Activated T-helper 17 cell treated with anti-CD3 and anti-CD28 coated beads, Interleukin-2, amount 50 U/mL, for 72 hours (primary cell): Measurements from ENCODE around the gene COMTD1. TPM values are rescaled to one million over a fixed set of nuclear protein-coding genes. Genes with fewer than 3 reads are reported as not detected.

Experiments
- ATAC-seq: fragments of 150-1000 bp; cut with Tn5 transposase; replicated peaks from 2 replicates; pipeline ENCODE4 v1.10.0; 2021; ENCODE audit warnings: mild to moderate bottlenecking, moderate library complexity
- H3K27ac Mint-ChIP-seq: one replicate; pipeline ENCODE4 v1.8.0; 2022; ENCODE audit warnings: mixed read lengths
- H3K27me3 Mint-ChIP-seq: one replicate; pipeline ENCODE4 v1.8.0; 2022; ENCODE audit warnings: mixed read lengths
- H3K36me3 Mint-ChIP-seq: one replicate; pipeline ENCODE4 v1.8.0; 2022; ENCODE audit warnings: low read depth, mild to moderate bottlenecking, mixed read lengths
- H3K4me1 Mint-ChIP-seq: one replicate; pipeline ENCODE4 v1.8.0; 2022; ENCODE audit warnings: mixed read lengths
- H3K4me3 Mint-ChIP-seq: one replicate; pipeline ENCODE4 v1.8.0; 2022; ENCODE audit warnings: mild to moderate bottlenecking, mixed read lengths
- H3K9me3 Mint-ChIP-seq: one replicate; pipeline ENCODE4 v1.8.0; 2022; ENCODE audit warnings: mixed read lengths
- total RNA-seq, 2 donors: library from RNA; stranded (reverse); gene quantifications; one replicate each; pipeline ENCODE4 v1.2.3, GENCODE V29; 2022

COMTD1 gene
- total RNA-seq, 2 donors from 2014 or later, result 29.4 to 50.9 TPM

DNA sequence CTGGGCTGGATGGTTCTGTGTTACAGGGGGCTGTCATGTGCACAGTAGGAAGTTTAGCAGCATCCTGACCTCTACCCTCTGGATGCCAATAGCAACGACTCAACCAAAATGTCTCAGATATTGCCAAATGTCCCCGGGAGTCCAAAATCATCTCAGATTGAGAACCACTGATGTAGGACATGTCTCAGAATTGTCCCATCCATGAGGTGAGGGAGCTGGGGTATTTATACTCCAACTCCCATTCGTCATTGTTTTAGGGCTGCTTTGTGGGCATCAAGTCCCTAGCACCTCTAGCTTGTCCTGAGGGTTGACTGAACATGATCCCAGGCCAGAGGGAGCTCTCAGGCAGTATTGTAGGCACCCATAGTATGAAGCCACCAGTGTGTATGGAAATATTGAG is 25.2 kb upstream of the COMTD1 start:
- no peak overlapping the region for H3K4me3 Mint-ChIP-seq
- ATAC-seq, result no peak
- no peaks in the 10 kb centered on the region for H3K27me3 Mint-ChIP-seq
- H3K4me1 Mint-ChIP-seq, result no peaks in the 10 kb centered on the region
- no peaks in the 10 kb centered on the region for H3K36me3 Mint-ChIP-seq
- no peaks in the 10 kb centered on the region for H3K9me3 Mint-ChIP-seq
- H3K27ac Mint-ChIP-seq, result no peak overlapping the region

DNA sequence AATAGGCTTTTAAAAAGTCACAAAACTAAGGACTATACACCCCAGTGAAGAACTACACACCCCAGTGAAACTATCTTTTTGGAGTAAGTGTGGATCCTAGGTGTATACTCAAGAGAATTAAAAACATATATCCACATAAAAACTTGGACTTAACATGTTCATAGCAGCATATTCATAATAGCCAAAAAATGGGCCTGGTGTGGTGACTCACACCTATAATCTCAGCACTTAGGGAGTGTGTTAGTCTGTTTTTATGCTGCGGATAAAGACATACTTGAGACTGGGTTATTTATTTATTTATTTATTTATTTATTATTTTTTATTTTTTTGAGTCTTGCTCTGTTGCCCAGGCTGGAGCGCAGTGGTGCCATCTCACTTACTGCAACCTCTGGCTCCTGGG is 19.0 kb upstream of the COMTD1 start:
- peaks cover 13% of the 10 kb centered on the region for H3K9me3 Mint-ChIP-seq
- no peaks in the 10 kb centered on the region for H3K27me3 Mint-ChIP-seq
- H3K36me3 Mint-ChIP-seq, result no peaks in the 10 kb centered on the region
- no peak overlapping the region for H3K27ac Mint-ChIP-seq
- no peak for ATAC-seq
- H3K4me1 Mint-ChIP-seq, result no peaks in the 10 kb centered on the region
- no peak overlapping the region for H3K4me3 Mint-ChIP-seq

DNA sequence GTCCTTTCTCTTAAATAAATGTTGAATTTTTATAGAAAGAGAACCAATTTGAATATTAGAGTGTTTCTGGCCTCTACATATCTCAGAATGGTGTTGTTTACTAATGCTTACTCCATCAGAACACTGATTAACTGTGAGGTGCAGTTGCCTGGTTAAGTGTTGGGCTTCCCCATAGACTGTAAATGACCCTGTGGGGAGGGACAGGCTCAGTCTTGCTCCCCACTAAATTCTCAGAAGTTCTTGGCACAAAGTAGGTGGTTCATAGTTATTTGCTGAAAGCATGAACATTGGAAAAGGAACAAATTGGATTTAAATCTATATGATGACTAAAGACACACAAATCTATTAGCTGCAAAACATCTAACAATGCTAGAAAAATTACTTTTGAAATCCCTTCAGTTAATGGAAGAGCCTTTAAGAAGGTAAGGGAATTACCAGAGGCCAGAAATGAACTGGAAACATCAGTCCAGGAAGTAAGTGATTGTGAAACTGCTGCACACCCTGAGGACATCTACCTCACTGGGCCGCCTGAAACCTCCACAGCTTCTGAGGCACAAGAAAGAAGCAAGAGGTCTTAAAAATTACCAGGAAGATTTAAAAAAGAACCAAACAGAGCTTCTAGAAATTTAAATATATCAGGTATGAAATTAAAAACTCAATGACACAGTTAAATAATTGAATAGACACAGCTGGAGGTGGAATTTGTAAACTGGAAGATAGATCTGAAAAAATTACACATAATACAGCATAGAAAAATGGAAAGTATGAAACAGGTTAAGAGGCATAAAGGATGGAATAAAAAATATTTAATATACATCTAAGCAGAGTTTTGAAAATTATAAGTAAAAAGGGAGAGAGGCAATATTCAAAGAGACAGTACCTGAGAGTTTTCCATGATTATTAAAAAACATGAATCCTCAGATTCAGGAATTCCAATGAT is 17.8 kb upstream of the COMTD1 start:
- Mint-ChIP-seq H3K9me3 (peaks cover 13% of the 10 kb centered on the region), H3K36me3 (no peaks in the 10 kb centered on the region), H3K27me3 (no peaks in the 10 kb centered on the region), H3K4me3 (no peak overlapping the region), H3K27ac (no peak overlapping the region), H3K4me1 (no peaks in the 10 kb centered on the region)
- no peak for ATAC-seq

DNA sequence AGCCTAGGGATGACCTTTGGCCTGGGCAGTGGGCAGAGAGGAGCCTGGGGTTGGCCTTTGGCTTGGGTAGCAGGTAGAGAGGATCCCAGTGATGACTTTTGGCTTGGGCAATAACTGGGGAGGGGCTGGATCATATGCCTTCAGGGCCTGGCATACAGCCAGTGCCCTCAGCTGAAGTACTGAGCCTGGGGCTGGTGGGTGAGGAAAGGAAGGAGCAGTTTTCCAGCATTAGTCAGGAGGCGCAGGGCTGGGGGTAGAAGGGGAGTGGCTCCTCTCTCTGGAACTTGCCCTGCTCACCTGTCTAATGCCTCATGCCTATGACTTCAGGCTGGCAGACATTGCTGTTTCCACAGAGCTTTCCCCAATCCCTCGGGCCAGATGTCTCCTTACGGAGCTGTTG is 15.2 kb upstream of the COMTD1 start:
- Mint-ChIP-seq H3K36me3 (no peaks in the 10 kb centered on the region), H3K4me1 (no peaks in the 10 kb centered on the region), H3K9me3 (peaks cover 13% of the 10 kb centered on the region), H3K27ac (no peak overlapping the region), H3K27me3 (no peaks in the 10 kb centered on the region), H3K4me3 (no peak overlapping the region)
- ATAC-seq, result no peak

DNA sequence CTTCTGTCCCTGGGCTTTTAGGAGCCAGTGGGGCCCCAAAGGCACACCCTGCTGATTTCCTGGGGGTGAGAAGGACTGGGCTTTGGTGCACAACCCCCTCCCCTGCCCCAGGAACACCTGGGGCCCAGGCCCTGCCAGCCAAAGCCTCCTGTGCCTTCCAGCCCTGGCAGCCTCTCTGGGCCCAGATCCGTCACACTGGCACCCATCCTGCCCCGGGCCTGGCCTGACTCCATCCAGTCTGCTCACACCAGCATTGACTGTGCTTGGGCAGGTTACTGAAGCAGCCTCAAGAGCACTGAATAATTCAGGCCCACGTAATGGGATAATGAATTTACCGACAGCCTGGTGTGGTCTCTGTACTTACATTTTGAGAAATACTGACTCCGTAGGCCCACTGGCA is 12.0 kb upstream of the COMTD1 start:
- H3K27me3 Mint-ChIP-seq, result no peaks in the 10 kb centered on the region
- H3K27ac Mint-ChIP-seq, result no peak overlapping the region
- no peak for ATAC-seq
- peaks cover 3% of the 10 kb centered on the region for H3K9me3 Mint-ChIP-seq
- no peaks in the 10 kb centered on the region for H3K36me3 Mint-ChIP-seq
- H3K4me3 Mint-ChIP-seq, result no peak overlapping the region
- no peaks in the 10 kb centered on the region for H3K4me1 Mint-ChIP-seq

DNA sequence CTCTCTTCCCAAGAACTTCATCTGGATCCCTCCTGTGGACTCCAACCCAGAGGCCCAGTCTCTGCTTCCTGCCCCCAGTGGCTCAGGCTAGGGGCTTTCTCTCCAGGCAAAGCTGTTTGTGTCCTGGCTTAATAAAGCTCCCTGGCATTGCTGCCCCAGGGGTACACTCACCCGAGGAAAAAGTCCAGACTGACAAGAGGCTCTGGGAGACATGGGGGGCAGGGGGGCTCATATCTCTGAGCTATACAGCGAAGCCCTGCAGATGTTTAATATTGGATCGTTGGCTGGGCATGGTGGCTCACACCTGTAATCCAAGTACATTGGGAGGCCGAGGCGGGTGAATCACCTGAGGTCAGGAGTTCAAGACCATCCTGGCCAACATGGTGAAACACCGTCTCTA is 10.7 kb upstream of the COMTD1 start:
- H3K27ac Mint-ChIP-seq, result no peak overlapping the region
- ATAC-seq, result no peak
- no peaks in the 10 kb centered on the region for H3K9me3 Mint-ChIP-seq
- no peaks in the 10 kb centered on the region for H3K27me3 Mint-ChIP-seq
- H3K4me3 Mint-ChIP-seq, result no peak overlapping the region
- no peaks in the 10 kb centered on the region for H3K4me1 Mint-ChIP-seq
- no peaks in the 10 kb centered on the region for H3K36me3 Mint-ChIP-seq

DNA sequence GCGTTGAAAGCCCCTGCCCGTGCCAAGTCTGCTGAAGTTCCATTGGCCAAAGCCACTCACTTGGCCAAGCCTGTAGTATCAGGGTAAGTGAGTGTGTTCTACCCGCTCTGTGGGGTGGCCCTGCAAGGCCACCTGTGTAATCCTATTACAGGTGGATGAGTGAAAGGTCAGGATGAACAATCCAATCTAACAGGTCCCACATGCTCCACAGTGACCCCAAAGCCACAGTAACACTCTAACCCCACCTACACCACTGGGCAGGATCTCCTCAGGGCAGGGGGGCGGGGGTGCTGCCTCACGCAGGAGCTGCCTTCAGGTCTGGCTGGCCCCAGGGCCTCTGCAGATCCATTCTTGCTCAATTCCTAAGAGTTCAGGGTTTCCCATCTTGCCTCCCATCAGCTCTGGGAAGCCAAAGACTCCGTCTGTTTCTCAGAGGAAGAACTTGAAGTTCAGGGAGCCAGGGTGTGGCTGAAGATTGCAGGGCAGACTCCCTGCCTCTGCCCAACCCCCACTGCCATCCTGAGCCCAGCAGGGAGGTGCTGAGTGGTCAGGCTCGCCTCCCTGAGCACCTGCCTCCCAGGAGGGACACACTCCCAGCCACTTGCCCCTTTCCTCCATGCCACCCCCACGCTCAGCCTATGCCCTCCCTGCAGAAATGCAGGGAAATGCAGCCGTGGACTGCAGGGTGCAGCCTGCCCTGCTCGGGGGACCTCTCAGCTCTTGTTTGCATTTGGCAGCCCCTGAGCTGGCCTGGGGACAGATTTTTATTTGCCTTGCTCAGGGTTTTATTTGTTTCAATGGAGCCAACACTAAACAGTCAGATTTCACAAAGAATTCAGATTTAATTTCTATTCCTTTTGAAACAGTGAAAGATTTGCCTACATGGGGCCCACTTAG is 9.8 kb upstream of the COMTD1 start:
- no peaks in the 10 kb centered on the region for H3K36me3 Mint-ChIP-seq
- no peaks in the 10 kb centered on the region for H3K4me1 Mint-ChIP-seq
- no peak for ATAC-seq
- no peaks in the 10 kb centered on the region for H3K27me3 Mint-ChIP-seq
- H3K27ac Mint-ChIP-seq, result no peak overlapping the region
- H3K9me3 Mint-ChIP-seq, result no peaks in the 10 kb centered on the region
- H3K4me3 Mint-ChIP-seq, result no peak overlapping the region

DNA sequence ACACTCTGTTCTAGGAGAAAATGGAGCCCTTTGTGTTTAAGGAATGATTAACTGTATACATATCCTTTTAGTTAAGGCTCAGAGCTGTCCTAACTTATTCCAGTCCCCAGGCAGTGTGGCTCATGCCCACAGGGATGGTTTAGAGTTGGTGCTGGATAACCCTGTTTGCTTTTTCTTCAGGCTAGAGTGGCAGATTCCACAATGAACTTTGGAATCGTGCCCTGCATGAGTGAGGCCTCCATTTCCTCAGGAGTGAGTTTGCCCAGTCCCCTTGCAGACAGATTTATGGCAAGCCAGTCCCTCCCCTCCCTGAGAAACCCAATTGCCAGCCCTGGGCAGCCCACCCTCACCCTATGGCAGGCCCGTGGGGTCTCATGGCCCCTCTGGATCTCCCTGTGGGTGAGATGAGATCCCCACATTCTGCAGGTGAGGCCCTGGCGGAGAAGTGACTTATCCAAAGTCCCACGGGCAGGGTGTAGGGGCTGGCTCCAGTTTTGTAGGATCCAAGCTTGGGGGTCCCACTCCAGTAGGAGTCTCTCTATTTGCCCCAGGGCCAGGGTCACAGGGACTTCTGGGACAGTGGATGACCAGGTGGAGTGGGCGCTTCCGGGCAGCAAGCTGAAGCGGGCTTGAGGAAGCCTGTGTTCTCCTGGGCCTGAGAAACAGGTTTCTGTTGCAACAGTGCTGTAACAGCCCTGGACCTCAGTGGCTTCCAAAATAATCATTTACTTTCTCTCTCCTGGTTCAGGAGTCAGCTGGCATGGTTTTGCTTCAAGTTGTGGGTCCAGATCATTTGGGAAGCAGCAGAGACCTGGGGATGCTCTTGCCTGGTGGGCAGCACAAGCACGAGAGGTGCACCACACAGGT is 9.0 kb upstream of the COMTD1 start:
- Mint-ChIP-seq H3K27ac (no peak overlapping the region), H3K4me3 (no peak overlapping the region), H3K36me3 (no peaks in the 10 kb centered on the region), H3K9me3 (no peaks in the 10 kb centered on the region), H3K27me3 (no peaks in the 10 kb centered on the region), H3K4me1 (no peaks in the 10 kb centered on the region)
- no peak for ATAC-seq

DNA sequence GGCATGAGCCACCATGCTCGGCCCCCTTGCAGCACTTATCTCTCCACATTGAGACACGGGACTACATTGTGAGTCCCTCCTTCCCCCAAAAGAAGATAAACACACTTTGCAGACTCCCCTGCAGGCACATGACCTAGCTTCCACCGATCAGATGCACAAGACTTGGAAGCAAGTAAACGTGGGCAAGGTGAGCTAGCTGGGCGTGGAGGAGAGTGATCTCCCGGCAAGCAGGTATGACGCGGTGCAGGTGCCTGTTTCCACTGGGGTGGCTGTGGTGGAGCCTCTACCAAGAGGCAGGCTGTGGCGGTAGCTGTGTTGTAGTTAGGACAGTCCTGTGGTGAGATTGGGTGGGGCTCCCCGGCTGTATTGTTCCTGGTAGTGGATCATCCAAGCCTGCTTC is 7.7 kb upstream of the COMTD1 start:
- no peaks in the 10 kb centered on the region for H3K4me1 Mint-ChIP-seq
- H3K27me3 Mint-ChIP-seq, result no peaks in the 10 kb centered on the region
- H3K4me3 Mint-ChIP-seq, result no peak overlapping the region
- H3K9me3 Mint-ChIP-seq, result no peaks in the 10 kb centered on the region
- ATAC-seq, result no peak
- H3K36me3 Mint-ChIP-seq, result no peaks in the 10 kb centered on the region
- no peak overlapping the region for H3K27ac Mint-ChIP-seq

DNA sequence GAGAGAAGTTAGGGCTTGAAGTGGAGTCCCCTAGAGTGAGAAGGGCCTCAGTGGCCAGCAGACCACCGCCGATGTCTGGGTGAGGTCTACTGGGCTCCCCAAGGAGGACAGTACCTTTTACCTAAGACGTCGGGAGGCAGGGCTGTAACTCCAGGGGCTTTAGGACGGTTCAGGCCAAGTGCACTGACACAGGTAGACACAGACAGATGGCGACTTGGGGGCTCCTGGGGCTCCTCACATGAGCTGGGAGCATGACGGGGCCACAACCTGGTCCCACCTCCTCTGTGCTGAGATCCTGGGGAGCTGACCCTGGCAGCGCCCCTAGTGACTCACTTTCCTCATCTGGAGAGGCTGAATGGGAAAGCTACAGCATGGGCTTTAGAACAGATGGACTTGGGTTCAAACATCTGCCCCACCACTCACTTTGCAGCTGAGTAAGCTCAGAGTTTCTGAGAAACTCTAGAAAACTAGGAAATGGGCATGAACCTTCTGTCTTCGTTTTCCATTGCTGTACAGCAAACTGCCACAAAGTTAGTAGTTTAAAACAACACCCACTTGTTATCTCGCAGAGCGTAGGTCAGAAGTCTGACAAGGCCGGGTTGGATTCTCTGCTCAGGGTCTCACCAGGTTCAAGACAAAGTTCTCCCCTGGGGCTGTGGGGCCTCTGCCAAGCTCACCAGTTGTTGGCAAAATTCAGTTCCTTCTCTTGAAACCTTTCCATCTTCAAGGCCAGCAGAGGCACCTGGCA is 4.7 kb upstream of the COMTD1 start:
- no peak for ATAC-seq

DNA sequence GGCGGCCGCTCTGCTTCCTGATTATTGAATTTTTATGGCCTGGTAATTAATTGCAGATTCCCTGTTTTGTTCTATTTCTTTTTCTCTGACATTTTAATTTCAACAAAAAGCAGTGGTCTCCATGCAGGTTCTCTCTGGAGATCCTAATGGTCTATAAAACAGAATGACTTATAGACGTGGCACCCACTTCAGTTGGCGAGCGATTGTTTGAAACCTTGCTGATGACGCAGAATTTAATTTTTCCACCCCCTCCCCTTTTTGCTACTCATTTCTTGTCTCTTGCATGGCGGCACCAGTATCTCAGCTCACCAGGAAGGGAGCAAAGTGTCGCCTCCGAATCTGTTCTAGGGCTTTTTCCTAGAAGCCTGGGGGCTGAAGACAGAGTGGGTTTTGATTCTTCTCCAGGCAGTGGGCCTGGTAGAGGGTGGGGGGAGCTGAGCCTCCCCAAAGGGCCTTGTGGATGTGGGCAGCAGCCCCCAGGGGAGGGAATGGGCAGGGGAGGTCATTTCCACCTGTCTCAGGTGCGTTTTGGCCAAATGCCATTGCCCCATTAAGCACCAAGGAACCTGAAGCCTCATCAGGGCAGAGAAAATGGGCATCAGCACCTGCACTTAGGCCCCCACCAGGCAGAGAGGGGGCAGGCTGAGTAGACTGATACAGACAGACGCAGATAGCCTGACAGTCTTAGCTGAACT is 3.5 kb upstream of the COMTD1 start:
- Mint-ChIP-seq H3K9me3 (no peaks in the 10 kb centered on the region), H3K27ac (no peak overlapping the region), H3K4me3 (no peak overlapping the region), H3K4me1 (peaks cover 6% of the 10 kb centered on the region), H3K27me3 (no peaks in the 10 kb centered on the region), H3K36me3 (no peaks in the 10 kb centered on the region)
- no peak for ATAC-seq

More for the DNA sequence above, 4.7 kb upstream of the COMTD1 start:
- Mint-ChIP-seq H3K9me3 (no peaks in the 10 kb centered on the region), H3K4me3 (no peak overlapping the region), H3K4me1 (peaks cover 6% of the 10 kb centered on the region), H3K27me3 (no peaks in the 10 kb centered on the region), H3K27ac (no peak overlapping the region), H3K36me3 (no peaks in the 10 kb centered on the region)

DNA sequence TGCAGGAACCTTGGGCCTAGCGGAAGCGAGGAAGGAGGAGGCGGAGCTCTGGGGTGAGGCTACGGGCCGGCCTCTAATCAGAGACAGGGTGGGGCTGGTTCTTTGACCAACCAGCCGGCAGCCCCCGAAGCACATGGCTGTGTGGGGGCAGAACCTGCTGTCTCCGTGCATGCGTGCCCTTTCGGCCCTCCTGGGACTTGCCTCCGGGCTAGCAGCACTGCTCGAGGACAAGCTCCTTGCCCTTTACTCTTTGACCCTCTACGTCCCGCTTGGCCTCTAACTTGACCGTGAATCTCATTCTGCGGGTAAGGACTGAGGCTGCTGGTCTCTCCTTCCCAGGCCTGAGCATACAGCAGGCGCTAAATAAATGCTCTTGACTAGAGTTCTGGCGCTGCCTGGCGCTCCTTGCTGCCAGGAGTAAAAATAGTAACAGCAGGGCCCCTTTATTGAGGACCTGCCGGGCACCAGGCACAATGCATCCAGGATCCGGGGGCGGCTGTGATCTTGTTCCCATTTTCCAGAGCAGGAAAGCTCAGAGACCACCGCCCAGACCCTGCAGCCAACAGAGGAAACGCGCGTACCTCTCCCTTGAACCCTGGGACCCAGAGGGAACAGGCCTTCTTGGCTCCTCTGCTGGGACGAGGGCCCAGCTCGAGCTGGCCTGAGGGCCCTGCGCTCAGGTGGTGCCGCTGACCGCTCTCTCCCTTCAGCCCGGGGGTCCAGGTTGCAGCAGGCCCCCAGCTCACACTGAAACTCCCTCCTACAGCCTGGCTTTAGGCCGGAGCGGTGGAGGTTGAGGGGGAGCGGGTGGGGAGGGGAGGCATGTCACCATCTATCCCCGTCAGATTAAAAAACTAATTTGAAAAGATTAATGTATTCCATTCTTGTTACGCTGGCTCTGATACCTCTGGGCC is 2.7 kb upstream of the COMTD1 start:
- Mint-ChIP-seq H3K36me3 (peaks cover 6% of the 10 kb centered on the region), H3K4me3 (no peak overlapping the region), H3K27ac (no peak overlapping the region), H3K9me3 (no peaks in the 10 kb centered on the region), H3K4me1 (peaks cover 6% of the 10 kb centered on the region), H3K27me3 (no peaks in the 10 kb centered on the region)
- ATAC-seq, result no peak
